Measurements from ENCODE around the gene CACNA1D.

- TF ChIP-seq POLR2A (IDR thresholded peaks at IDR 0.05) (no peak), POLR2AphosphoS5 (IDR thresholded peaks at IDR 0.05) (no peak), CTCF (IDR thresholded peaks at IDR 0.05) (no peak)
Observed at GRCh38 chr3:53616321-53616720, 121.9 kb downstream of the CACNA1D start.
